ENCODE measurements around the gene MID1.

DNA sequence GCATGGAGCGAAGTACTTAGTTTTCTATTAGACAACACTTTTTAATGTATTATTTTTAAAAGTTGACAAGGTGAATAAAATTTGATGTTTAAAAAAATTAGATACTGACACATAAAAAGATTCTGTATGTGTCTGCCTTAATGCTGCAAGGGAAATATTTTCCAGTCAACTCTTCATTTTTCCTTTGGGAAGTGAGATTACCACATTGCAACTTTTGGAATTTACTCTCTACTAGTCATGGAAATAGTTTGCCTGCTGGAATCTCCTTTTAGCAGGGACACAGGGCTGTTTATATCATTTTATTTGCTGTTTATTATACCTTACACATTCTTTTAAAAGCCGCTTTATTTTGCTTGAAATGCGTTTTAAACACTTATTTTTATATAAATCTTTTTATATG, 135.1 kb downstream of the MID1 start:
- no peak for TF ChIP-seq POLR2AphosphoS5 (IDR thresholded peaks at IDR 0.05)
- TF ChIP-seq, protein P1, sequence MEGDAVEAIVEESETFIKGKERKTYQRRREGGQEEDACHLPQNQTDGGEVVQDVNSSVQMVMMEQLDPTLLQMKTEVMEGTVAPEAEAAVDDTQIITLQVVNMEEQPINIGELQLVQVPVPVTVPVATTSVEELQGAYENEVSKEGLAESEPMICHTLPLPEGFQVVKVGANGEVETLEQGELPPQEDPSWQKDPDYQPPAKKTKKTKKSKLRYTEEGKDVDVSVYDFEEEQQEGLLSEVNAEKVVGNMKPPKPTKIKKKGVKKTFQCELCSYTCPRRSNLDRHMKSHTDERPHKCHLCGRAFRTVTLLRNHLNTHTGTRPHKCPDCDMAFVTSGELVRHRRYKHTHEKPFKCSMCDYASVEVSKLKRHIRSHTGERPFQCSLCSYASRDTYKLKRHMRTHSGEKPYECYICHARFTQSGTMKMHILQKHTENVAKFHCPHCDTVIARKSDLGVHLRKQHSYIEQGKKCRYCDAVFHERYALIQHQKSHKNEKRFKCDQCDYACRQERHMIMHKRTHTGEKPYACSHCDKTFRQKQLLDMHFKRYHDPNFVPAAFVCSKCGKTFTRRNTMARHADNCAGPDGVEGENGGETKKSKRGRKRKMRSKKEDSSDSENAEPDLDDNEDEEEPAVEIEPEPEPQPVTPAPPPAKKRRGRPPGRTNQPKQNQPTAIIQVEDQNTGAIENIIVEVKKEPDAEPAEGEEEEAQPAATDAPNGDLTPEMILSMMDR (IDR thresholded peaks at IDR 0.05) = no peak
- TF ChIP-seq POLR2A (IDR thresholded peaks at IDR 0.05) = no peak
